Dedifferentiated amniotic fluid mesenchymal stem cell (primary cell): ENCODE results near the gene SYT14.
"Not testable (repeated sequence)": the region's sequence is repeated elsewhere in the genome, so short reads cannot be mapped to it uniquely, and the experiment has no call there.

ENCODE experiments used
- DNase-seq: peaks from one replicate; pipeline ENCODE4 v3.0.0-alpha.2; 2016; ENCODE audit errors: extremely low spot score

The SYT14 gene

DNA sequence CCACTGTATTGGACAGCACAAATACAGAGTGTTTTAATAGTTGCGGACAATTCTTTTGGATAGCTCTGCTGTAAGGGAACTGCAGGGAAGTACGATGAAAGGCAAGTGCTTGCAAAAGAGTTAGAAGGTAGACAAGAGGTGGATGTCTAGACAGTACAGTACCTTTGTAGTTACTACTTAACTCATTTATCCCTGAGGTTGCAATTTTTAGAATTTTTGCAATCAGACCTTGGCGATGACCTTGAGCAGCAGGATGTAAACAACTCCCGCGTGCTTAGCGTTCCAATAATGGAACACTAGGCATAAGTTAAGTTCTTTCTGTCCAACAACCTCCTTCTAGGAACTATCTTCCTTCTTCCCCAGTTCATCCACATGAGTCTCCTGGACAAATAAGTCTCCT lies 1.9 kb upstream of the SYT14 start:
- no peak for DNase-seq

DNA sequence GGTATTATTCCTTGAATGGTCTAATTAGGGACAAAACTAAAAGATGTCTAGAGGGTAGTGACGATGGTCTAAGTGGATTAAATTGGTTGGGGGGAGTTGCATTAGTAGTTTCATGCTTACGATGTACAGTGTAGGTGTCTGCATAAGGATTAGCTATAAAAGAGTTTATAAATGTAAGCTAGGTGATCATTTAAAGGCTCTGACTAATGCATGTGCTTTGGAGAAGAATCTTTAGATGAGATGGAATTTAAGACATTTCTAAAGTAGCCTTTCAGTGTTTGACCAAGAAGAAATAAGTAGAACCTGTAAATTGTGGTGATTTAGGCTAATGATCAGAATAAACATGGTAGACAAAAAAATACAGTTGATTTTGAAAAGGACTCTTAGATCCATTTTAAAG lies 7.4 kb downstream of the SYT14 start:
- DNase-seq = no peak

DNA sequence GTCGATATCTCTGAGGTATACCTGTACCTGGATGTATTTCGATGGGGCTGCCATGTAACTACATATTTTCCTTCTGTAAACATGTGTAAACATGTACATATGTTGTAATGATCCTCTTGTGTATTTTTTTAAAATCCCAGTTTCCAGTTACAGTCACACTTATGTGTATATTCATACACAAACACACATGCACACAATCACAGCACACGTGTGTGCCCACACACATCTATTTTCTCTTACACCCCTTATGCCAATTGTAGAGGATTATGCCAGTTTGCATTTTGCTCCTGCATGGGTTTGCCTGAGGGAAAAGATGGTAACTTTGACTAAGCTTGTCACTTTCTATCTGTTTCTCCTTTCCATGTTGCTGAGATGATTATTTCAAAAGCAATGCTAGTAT lies 10.1 kb downstream of the SYT14 start:
- no peak for DNase-seq

GRCh38 chr1:209956116-209956515 lies 18.1 kb downstream of the SYT14 start:
- no peak for DNase-seq

DNA sequence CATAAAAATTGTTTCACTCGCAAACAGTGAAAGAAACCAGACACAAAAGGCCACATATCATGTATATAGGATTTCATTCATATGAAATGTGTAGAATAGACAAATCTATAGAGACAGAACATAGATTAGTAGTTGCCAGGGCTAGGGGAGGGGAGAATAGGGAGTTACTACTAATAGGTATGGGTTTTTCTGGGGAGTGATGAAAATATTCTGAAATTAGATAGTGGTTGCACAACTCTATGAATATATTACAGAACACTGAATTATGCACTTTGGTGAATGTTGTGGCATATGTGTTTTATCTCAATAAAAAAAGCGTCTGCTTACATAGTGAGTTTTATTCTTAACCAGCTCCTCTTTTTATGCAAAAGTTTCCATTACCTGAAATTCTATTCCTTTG lies 21.6 kb downstream of the SYT14 start:
- no peak for DNase-seq

DNA sequence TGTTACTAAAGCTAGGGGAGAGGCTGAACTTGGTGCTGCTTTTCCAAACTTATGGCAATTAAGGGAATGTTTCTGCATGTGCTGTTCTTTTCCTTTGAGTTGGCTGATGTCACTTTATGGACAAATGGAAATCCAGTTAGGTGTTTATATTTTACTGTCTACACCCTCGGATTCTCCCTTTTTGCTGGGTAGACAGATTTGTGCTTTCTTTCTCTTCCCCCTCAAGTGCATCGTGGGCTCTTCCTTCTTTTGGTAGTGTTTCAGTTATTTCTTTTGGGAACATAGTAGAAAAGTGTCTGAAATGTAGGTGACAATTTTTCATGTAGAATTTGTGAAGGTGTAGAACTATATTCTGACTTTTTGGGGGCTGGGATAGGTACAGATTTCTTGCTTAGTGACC lies 22.9 kb downstream of the SYT14 start:
- no peak for DNase-seq

- no peak for DNase-seq
Observed at GRCh38 chr1:209962388-209962787, 24.4 kb downstream of the SYT14 start.

DNA sequence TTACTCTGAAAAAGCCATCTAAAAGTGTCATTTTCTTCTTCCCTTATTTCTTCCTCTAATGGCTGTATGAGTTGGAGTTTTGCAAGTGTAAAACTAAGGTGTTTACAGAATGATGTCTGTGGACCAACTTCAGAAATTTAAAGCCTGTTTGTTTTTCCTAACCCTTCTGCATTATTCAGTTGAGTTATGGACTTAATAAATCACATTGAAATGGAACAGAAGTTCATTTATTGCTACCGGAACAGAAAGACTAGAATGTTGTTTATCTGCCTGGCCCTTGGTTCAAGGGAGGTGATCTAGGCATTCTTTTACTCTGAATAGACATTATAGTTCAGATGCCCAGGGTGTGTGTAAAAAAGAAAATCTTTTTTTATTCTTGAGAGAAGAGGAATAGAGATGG lies 24.8 kb downstream of the SYT14 start:
- DNase-seq = no peak

DNA sequence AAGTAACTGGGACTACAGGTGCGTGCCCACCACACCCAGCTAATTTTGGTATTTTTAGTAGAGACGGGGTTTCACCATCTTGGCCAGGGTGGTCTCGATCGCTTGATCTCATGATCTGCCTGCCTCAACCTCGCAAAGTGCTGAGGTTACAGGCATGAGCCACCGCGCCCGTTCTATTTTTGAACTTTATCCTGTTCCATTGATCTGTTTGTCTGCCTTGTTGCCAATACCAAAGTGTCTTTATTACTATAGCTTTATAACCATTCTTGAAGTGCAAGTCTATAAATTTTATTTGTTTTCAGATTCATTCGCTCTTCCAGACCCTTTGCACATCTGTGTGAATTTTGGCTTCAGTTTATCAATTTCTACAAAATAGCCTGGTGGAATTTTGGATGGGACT lies 28.0 kb downstream of the SYT14 start:
- DNase-seq = no peak

- not testable (repeated sequence) for DNase-seq
Observed at GRCh38 chr1:209978721-209979120, 40.7 kb downstream of the SYT14 start.

- DNase-seq = no peak
Observed at GRCh38 chr1:209983953-209984352, 45.9 kb downstream of the SYT14 start.

- DNase-seq = no peak
Observed at GRCh38 chr1:209985002-209985401, 47.0 kb downstream of the SYT14 start.

GRCh38 chr1:209988706-209989105 lies 50.7 kb downstream of the SYT14 start:
- DNase-seq = no peak

DNA sequence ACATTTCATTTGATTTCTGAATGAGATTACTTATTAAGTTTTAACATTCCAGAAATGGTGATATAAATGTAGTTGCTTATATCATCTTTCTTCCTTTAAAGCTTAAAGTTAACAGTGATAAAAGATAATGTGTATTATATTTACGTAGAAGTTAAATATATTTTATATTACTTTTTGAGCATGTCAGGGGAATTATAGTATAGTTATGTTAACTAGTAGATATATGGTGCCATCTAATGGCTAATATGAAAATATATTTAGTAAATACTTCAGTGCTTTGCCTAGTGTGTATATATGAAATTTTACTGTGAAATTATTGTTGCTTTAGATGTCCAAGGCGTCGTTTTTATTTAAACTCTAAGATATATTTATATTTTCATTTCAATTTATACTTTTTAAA lies 51.5 kb downstream of the SYT14 start:
- DNase-seq = peak; percentile 32

GRCh38 chr1:209993061-209993830 lies 55.2 kb downstream of the SYT14 start:
- DNase-seq = no peak

- DNase-seq = no peak
Observed at GRCh38 chr1:209996348-209996747, 58.3 kb downstream of the SYT14 start.

GRCh38 chr1:209999005-209999404 lies 61.0 kb downstream of the SYT14 start:
- DNase-seq = no peak

DNA sequence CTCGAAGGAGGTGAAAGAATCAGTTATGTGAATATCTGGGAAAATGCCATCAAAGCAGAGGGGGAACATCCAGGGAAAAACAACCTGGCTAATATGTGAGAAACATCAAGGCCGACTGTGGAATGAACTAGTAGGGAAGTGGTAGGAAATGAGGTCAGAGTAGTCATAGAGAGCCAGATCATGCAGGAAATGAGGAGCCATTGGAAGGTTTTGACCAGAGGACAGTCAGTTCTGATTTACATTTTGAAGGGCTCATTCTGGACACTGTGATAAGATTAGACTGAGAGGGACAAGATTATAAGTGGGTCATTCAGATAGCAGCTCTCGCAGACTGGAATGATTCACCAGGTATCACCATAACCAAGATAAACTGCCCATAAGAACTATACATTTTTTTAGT lies 63.7 kb downstream of the SYT14 start:
- DNase-seq = no peak

GRCh38 chr1:210003501-210003900 lies 65.5 kb downstream of the SYT14 start:
- DNase-seq = no peak

DNA sequence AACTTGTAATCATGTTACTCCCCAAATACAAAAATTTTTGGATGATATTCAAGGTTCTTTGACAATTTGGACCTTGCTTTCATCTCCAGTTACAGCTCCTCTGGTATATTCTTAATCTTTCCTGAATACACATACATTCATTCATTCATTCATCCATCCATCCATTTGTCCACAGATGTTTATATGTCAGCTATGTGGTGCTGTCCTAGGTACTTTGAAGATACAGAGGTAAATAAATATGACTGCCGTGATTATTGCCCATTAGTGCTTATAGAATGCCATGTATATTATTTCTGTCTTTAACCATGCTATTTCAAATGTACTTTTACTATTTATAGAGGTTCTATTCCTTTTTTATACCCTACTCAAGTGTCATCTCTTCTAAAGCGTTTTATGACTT lies 72.1 kb downstream of the SYT14 start:
- no peak for DNase-seq

GRCh38 chr1:210021145-210021860 lies 83.3 kb downstream of the SYT14 start:
- no peak for DNase-seq

GRCh38 chr1:210022044-210022443 lies 84.0 kb downstream of the SYT14 start:
- DNase-seq = no peak

- no peak for DNase-seq
Observed at GRCh38 chr1:210024282-210024681, 86.3 kb downstream of the SYT14 start.

GRCh38 chr1:210024996-210025395 lies 87.0 kb downstream of the SYT14 start:
- no peak for DNase-seq
